HFFc6 (cell line): ENCODE data around the gene WDR45B. TPM values are rescaled to one million over a fixed set of nuclear protein-coding genes. Genes with fewer than 3 reads are reported as not detected.

Source experiments
- DNase-seq: peaks from one replicate; pipeline ENCODE4 v3.0.0-alpha.2; 2018
- H3K27ac Mint-ChIP-seq: 2 replicates; pipeline ENCODE4 v1.8.0; 2020; ENCODE audit warnings: mild to moderate bottlenecking, mixed read lengths
- H3K27me3 Mint-ChIP-seq: 2 replicates; pipeline ENCODE4 v1.8.0; 2021; ENCODE audit warnings: mild to moderate bottlenecking, moderate library complexity, mixed read lengths; ENCODE audit not compliant: insufficient read depth
- H3K36me3 Mint-ChIP-seq: 2 replicates; pipeline ENCODE4 v1.8.0; 2021; ENCODE audit warnings: low read depth, mixed read lengths
- H3K4me1 Mint-ChIP-seq: 2 replicates; pipeline ENCODE4 v1.8.0; 2020; ENCODE audit warnings: low read depth, mixed read lengths
- H3K4me3 Mint-ChIP-seq: 2 replicates; pipeline ENCODE4 v1.8.0; 2020; ENCODE audit warnings: mild to moderate bottlenecking, moderate library complexity, mixed read lengths
- H3K9me3 Mint-ChIP-seq: 2 replicates; pipeline ENCODE4 v1.8.0; 2020; ENCODE audit warnings: mild to moderate bottlenecking, mixed read lengths
- CTCF ChIP-seq: fragments of 200-600 bp; sonication (generic); IDR thresholded peaks from 2 replicates; pipeline ENCODE4 v1.5.0; 2021; ENCODE audit warnings: antibody characterized with exemption, mild to moderate bottlenecking
- total RNA-seq, 6 experiments: library from RNA; stranded (reverse); fragmentation: NEBNext Ultra II Directional; extraction: Animal tissue kit (Norgen Biotek cat#: 25700); gene quantifications; 2 replicates in 1 of 6; 3 replicates in 5 of 6; pipeline ENCODE4 v1.2.3, GENCODE V29; 2021

WDR45B gene
- total RNA-seq, 6 experiments from 2014 or later, result 60.6 to 73.5 (median 66.3) TPM

GRCh38 chr17:82633343-82633742, 14.9 kb downstream of the WDR45B start:
- no peak for TF ChIP-seq CTCF
- no peaks in the 10 kb centered on the region for H3K27me3 Mint-ChIP-seq
- H3K4me1 Mint-ChIP-seq, result peaks cover under 1% of the 10 kb centered on the region; the same call in 1 of the 2 replicates
- DNase-seq, result no peak
- H3K36me3 Mint-ChIP-seq, result peaks cover 13% of the 10 kb centered on the region
- H3K9me3 Mint-ChIP-seq, result no peaks in the 10 kb centered on the region
- H3K4me3 Mint-ChIP-seq, result no peak overlapping the region
- no peak overlapping the region for H3K27ac Mint-ChIP-seq

GRCh38 chr17:82632451-82632850, 15.8 kb downstream of the WDR45B start:
- no peak overlapping the region for H3K27ac Mint-ChIP-seq
- TF ChIP-seq CTCF, result no peak
- H3K4me3 Mint-ChIP-seq, result no peak overlapping the region
- H3K27me3 Mint-ChIP-seq, result no peaks in the 10 kb centered on the region
- DNase-seq, result no peak
- H3K4me1 Mint-ChIP-seq, result no peaks in the 10 kb centered on the region; the same call in 1 of the 2 replicates
- H3K36me3 Mint-ChIP-seq, result peaks cover 11% of the 10 kb centered on the region
- H3K9me3 Mint-ChIP-seq, result no peaks in the 10 kb centered on the region

GRCh38 chr17:82631544-82631943, 16.7 kb downstream of the WDR45B start:
- TF ChIP-seq CTCF, result no peak
- no peak overlapping the region for H3K27ac Mint-ChIP-seq
- DNase-seq, result no peak
- no peaks in the 10 kb centered on the region for H3K9me3 Mint-ChIP-seq
- no peaks in the 10 kb centered on the region for H3K4me1 Mint-ChIP-seq
- peaks cover 8% of the 10 kb centered on the region; the same call in 1 of the 2 replicates for H3K36me3 Mint-ChIP-seq
- H3K27me3 Mint-ChIP-seq, result no peaks in the 10 kb centered on the region
- H3K4me3 Mint-ChIP-seq, result no peak overlapping the region

- no peaks in the 10 kb centered on the region for H3K4me1 Mint-ChIP-seq
- H3K27ac Mint-ChIP-seq, result no peak overlapping the region
- no peak for DNase-seq
- no peak for TF ChIP-seq CTCF
- H3K4me3 Mint-ChIP-seq, result no peak overlapping the region
- H3K9me3 Mint-ChIP-seq, result no peaks in the 10 kb centered on the region
- no peaks in the 10 kb centered on the region for H3K27me3 Mint-ChIP-seq
- peaks cover 6% of the 10 kb centered on the region; the same call in 1 of the 2 replicates for H3K36me3 Mint-ChIP-seq
Observed at GRCh38 chr17:82630212-82630611, 18.0 kb downstream of the WDR45B start.

- Mint-ChIP-seq H3K9me3 (no peaks in the 10 kb centered on the region), H3K27me3 (no peaks in the 10 kb centered on the region), H3K4me3 (no peak overlapping the region), H3K27ac (no peak overlapping the region), H3K4me1 (no peaks in the 10 kb centered on the region), H3K36me3 (peaks cover 6% of the 10 kb centered on the region; the same call in 1 of the 2 replicates)
- TF ChIP-seq CTCF, result no peak
- no peak for DNase-seq
Observed at GRCh38 chr17:82629748-82630147, 18.5 kb downstream of the WDR45B start.

- peaks cover 12% of the 10 kb centered on the region for H3K36me3 Mint-ChIP-seq
- no peak overlapping the region for H3K4me3 Mint-ChIP-seq
- no peak overlapping the region for H3K27ac Mint-ChIP-seq
- no peak for DNase-seq
- H3K27me3 Mint-ChIP-seq, result no peaks in the 10 kb centered on the region
- H3K9me3 Mint-ChIP-seq, result no peaks in the 10 kb centered on the region
- no peak for TF ChIP-seq CTCF
- no peaks in the 10 kb centered on the region for H3K4me1 Mint-ChIP-seq
Observed at GRCh38 chr17:82627405-82627804, 20.8 kb downstream of the WDR45B start.
